Measurements from ENCODE around the gene HOXB9. TPM values are rescaled to one million over a fixed set of nuclear protein-coding genes. Genes with fewer than 3 reads are reported as not detected.

The HOXB9 gene
- total RNA-seq, 1 experiment from 2014 or later: not detected

GRCh38 chr17:48642843-48643696, 16.9 kb upstream of the HOXB9 start:
- H2BK12ac ChIP-seq (ENCODE audit: insufficient read length, low read depth, low read length): no peak overlapping the region
- H2AFZ ChIP-seq (ENCODE audit: low read length): no peak overlapping the region
- no peak for DNase-seq
- Mint-ChIP-seq H3K36me3 (ENCODE audit: insufficient read depth in 1 of 3, low read depth in 3 of 3) (no peaks in the 10 kb centered on the region; a peak in 1 of 7 replicates), H3K9me3 (peaks cover 3 to 13% of the 10 kb centered on the region in 2 experiments; a peak in 3 of 5 replicates), H3K27ac (no peak overlapping the region), H3K4me3 (no peak overlapping the region), H3K27me3 (ENCODE audit: low read depth) (peaks cover 100% of the 10 kb centered on the region), H3K4me1 (peaks cover 14 to 21% of the 10 kb centered on the region in 2 experiments)
- H4K8ac ChIP-seq (replicated peaks; ENCODE audit: insufficient read length, low read depth, low read length): no peak overlapping the region
- no peak overlapping the region for H2BK5ac ChIP-seq (ENCODE audit: insufficient read length, low read length)
- no peak overlapping the region for H3K18ac ChIP-seq (ENCODE audit: insufficient read length, low read depth, low read length)
- H3K14ac ChIP-seq (ENCODE audit: insufficient read depth, low read length): no peak overlapping the region
- H4K91ac ChIP-seq (ENCODE audit: insufficient read length, low read depth, low read length): no peak overlapping the region
- WGBS (ENCODE audit: extremely low coverage, insufficient read length, low lambda C conversion rate): no CpG with 5 or more reads among the region's 23 CpGs
- H3K79me1 ChIP-seq (ENCODE audit: insufficient read depth, low read depth, low read length, poor library complexity, severe bottlenecking): no peaks in the 10 kb centered on the region
- H3K23me2 ChIP-seq (ENCODE audit: insufficient read length, low read depth, low read length, poor library complexity, severe bottlenecking): peaks cover 8% of the 10 kb centered on the region
- H3K27me3 ChIP-seq (ENCODE audit: insufficient read depth, low read length): peaks cover 99% of the 10 kb centered on the region
- no peaks in the 10 kb centered on the region for H3K79me2 ChIP-seq (ENCODE audit: insufficient read depth, low read length)
- H3K4ac ChIP-seq (ENCODE audit: low read depth, low read length): no peak overlapping the region
- no peak for TF ChIP-seq CTCF (conservative IDR thresholded peaks at IDR 0.05)
- H2AK5ac ChIP-seq (ENCODE audit: insufficient read length, low read length): no peak overlapping the region
- no peak overlapping the region for H2BK15ac ChIP-seq (ENCODE audit: low read depth, low read length)
- no peak overlapping the region for H3K27ac ChIP-seq (ENCODE audit: insufficient read length, low read depth, low read length)
- no peak overlapping the region for H3K4me2 ChIP-seq (ENCODE audit: insufficient read depth, insufficient read length, low read length)
- no peak overlapping the region for H3T11ph ChIP-seq (ENCODE audit: low read length)
- H2BK20ac ChIP-seq (ENCODE audit: low read depth, low read length, poor library complexity, severe bottlenecking): no peak overlapping the region
- H3K56ac ChIP-seq (ENCODE audit: insufficient read length, low read depth, low read length): no peak overlapping the region
- H3K9ac ChIP-seq (ENCODE audit: extremely low read depth, insufficient read length, low read length): no peak overlapping the region
- H2BK120ac ChIP-seq (ENCODE audit: low read depth, low read length, poor library complexity, severe bottlenecking): no peak overlapping the region
- no peaks in the 10 kb centered on the region for H3K9me3 ChIP-seq (ENCODE audit: control insufficient read depth, low read depth, low read length)
- no peaks in the 10 kb centered on the region for H4K20me1 ChIP-seq (ENCODE audit: control insufficient read depth, insufficient read depth, insufficient read length)
- no peak overlapping the region for H3K23ac ChIP-seq (ENCODE audit: insufficient read length, low read depth, low read length)
- H3K4me1 ChIP-seq (ENCODE audit: insufficient read depth, low read length): no peaks in the 10 kb centered on the region
- H4K5ac ChIP-seq (ENCODE audit: insufficient read length, low read depth, low read length): no peak overlapping the region

All from H9 (cell line).